GM23338 (cell line): ENCODE data around the gene WDR70. TPM values are rescaled to one million over a fixed set of nuclear protein-coding genes. Genes with fewer than 3 reads are reported as not detected.

Experiments
- ATAC-seq: fragments of 200-7000 bp; cut with Tn5 transposase; 3 replicates; pipeline ENCODE4 v1.9.1; 2020
- DNase-seq: peaks from one replicate; pipeline ENCODE4 v3.0.0-alpha.2; 2015; ENCODE audit warnings: low spot score
- H2AFZ ChIP-seq: fragments of 200-600 bp; sonication (generic); 2 replicates; pipeline ENCODE4 v1.8.0; 2016; ENCODE audit warnings: antibody characterized with exemption, mild to moderate bottlenecking, moderate library complexity
- H3F3A ChIP-seq: fragments of 200-600 bp; sonication (generic); replicated peaks from 2 replicates; pipeline ENCODE4 v1.8.0; 2017; ENCODE audit warnings: antibody characterized with exemption, mixed run types, low read depth
- H3K27ac ChIP-seq: fragments of 200-600 bp; sonication (generic); 2 replicates; pipeline ENCODE4 v1.6.1; 2016; ENCODE audit warnings: low read depth
- H3K27me3 ChIP-seq: fragments of 200-600 bp; sonication (generic); 2 replicates; pipeline ENCODE4 v1.8.0; 2016; ENCODE audit warnings: mild to moderate bottlenecking, mixed run types, moderate library complexity; ENCODE audit not compliant: insufficient read depth
- H3K36me3 ChIP-seq: fragments of 200-600 bp; sonication (generic); 2 replicates; pipeline ENCODE4 v1.8.0; 2016; ENCODE audit warnings: mild to moderate bottlenecking; ENCODE audit not compliant: insufficient read depth
- H3K4me1 ChIP-seq: fragments of 200-600 bp; sonication (generic); 2 replicates; pipeline ENCODE4 v1.8.0; 2016; ENCODE audit warnings: mild to moderate bottlenecking, moderate library complexity; ENCODE audit not compliant: insufficient read depth
- H3K4me2 ChIP-seq: fragments of 200-600 bp; sonication (generic); 2 replicates; pipeline ENCODE4 v1.7.1; 2017; ENCODE audit warnings: mixed run types
- H3K4me3 ChIP-seq: fragments of 200-600 bp; sonication (generic); 2 replicates; pipeline ENCODE4 v1.6.1; 2016; ENCODE audit warnings: mixed run types
- H3K79me2 ChIP-seq: fragments of 200-600 bp; sonication (generic); replicated peaks from 2 replicates; pipeline ENCODE4 v1.8.0; 2017; ENCODE audit warnings: mild to moderate bottlenecking; ENCODE audit not compliant: insufficient read depth
- H3K9me2 ChIP-seq: fragments of 200-600 bp; sonication (generic); 2 replicates; pipeline ENCODE4 v1.8.0; 2017; ENCODE audit not compliant: insufficient read depth
- H4K20me1 ChIP-seq: fragments of 200-600 bp; sonication (generic); replicated peaks from 2 replicates; pipeline ENCODE4 v1.8.0; 2017; ENCODE audit warnings: mild to moderate bottlenecking; ENCODE audit not compliant: insufficient read depth
- H3K27ac Mint-ChIP-seq: 2 replicates; pipeline ENCODE4 v1.8.0; 2020; ENCODE audit warnings: inconsistent platforms, mild to moderate bottlenecking, moderate library complexity, mixed read lengths
- H3K27me3 Mint-ChIP-seq: 3 replicates; pipeline ENCODE4 v1.8.0; 2022; ENCODE audit warnings: low read depth, mild to moderate bottlenecking, moderate library complexity, mixed read lengths, inconsistent platforms; ENCODE audit not compliant: insufficient read depth, poor library complexity
- H3K36me3 Mint-ChIP-seq: 3 replicates; pipeline ENCODE4 v1.8.0; 2021; ENCODE audit warnings: low read depth, mild to moderate bottlenecking, inconsistent platforms, moderate library complexity, mixed read lengths
- H3K4me1 Mint-ChIP-seq: 3 replicates; pipeline ENCODE4 v1.8.0; 2020; ENCODE audit warnings: mild to moderate bottlenecking, inconsistent platforms, mixed read lengths
- H3K4me3 Mint-ChIP-seq: 3 replicates; pipeline ENCODE4 v1.8.0; 2021; ENCODE audit warnings: moderate library complexity, mild to moderate bottlenecking, inconsistent platforms, mixed read lengths
- H3K9me3 Mint-ChIP-seq: 3 replicates; pipeline ENCODE4 v1.8.0; 2020; ENCODE audit warnings: moderate library complexity, mild to moderate bottlenecking, inconsistent platforms, mixed read lengths
- CREB1 ChIP-seq: fragments of 250-450 bp; sonication (Bioruptor Pico); IDR thresholded peaks from 2 replicates; pipeline ENCODE4 v1.5.0; 2020; ENCODE audit warnings: low read depth, mild to moderate bottlenecking, moderate library complexity
- CTCF ChIP-seq, 2 experiments: fragments of 200-600 bp in 1 of 2; sonication (generic) in 1 of 2; conservative IDR thresholded peaks; 2 replicates each; pipeline versions ENCODE4 v1.5.1 to v1.6.1; 2016 to 2017; ENCODE audit warnings: antibody characterized with exemption in 2 of 2, low read depth in 2 of 2, mild to moderate bottlenecking in 2 of 2, moderate library complexity in 1 of 2
- ETS1 ChIP-seq: IDR thresholded peaks from 2 replicates; pipeline ENCODE4 v1.6.1; 2016; ENCODE audit warnings: antibody characterized with exemption
- EZH2phosphoT487 ChIP-seq: fragments of 200-600 bp; sonication (generic); IDR thresholded peaks from one replicate; pipeline ENCODE4 v1.8.1; 2018; ENCODE audit warnings: antibody characterized with exemption; ENCODE audit not compliant: unreplicated experiment
- JUNB ChIP-seq: IDR thresholded peaks from one replicate; pipeline ENCODE4 v1.6.1; 2016; ENCODE audit warnings: antibody characterized with exemption; ENCODE audit not compliant: unreplicated experiment
- NANOG ChIP-seq: IDR thresholded peaks from 2 replicates; pipeline ENCODE4 v1.6.1; 2016; ENCODE audit warnings: antibody characterized with exemption, borderline replicate concordance
- ZNF114 ChIP-seq: fragments of 250-450 bp; sonication (Bioruptor Pico); IDR thresholded peaks from 2 replicates; pipeline ENCODE4 v1.5.0; 2020; ENCODE audit warnings: mild to moderate bottlenecking, moderate library complexity
- ZNF331 ChIP-seq: fragments of 250-450 bp; sonication (Bioruptor Pico); IDR thresholded peaks from 2 replicates; pipeline ENCODE4 v1.5.0; 2020; ENCODE audit warnings: low read depth, mild to moderate bottlenecking, moderate library complexity
- ZNF462 ChIP-seq: fragments of 250-450 bp; sonication (Bioruptor Pico); IDR thresholded peaks from 2 replicates; pipeline ENCODE4 v1.5.0; 2020; ENCODE audit warnings: mild to moderate bottlenecking, moderate library complexity
- polyA plus RNA-seq: library from polyadenylated mRNA; unstranded; fragments of >200 nt; fragmentation: Nextera tagmentation; extraction: Ambion mirVana; gene quantifications from 2 replicates; pipeline ENCODE4 v1.2.1, GENCODE V29; 2016
- total RNA-seq: library from RNA; depleted of rRNA; stranded (reverse); fragments of >200 nt; shearing (Covaris generic); gene quantifications from 2 replicates; pipeline ENCODE4 v1.2.3, GENCODE V29; 2014
- TF ChIP-seq, protein P1 (sequence below): IDR thresholded peaks from one replicate; pipeline ENCODE4 v1.6.1; 2018; ENCODE audit warnings: antibody characterized with exemption; ENCODE audit not compliant: unreplicated experiment

WDR70 gene
- total and polyA plus RNA-seq, 2 experiments from 2014 or later, result 34.9 to 86.7 TPM

GRCh38 chr5:37771731-37772130, 392.6 kb downstream of the WDR70 start (continued):
- TF ChIP-seq ZNF462 (CRISPR knock-in tag) (no peak), JUNB (no peak)

GRCh38 chr5:37772255-37772654, 393.1 kb downstream of the WDR70 start:
- no peak overlapping the region for H3K4me3 ChIP-seq
- peaks cover 6% of the 10 kb centered on the region; the same call in 1 of the 2 replicates for H3K9me2 ChIP-seq
- no peaks in the 10 kb centered on the region for H3K4me1 ChIP-seq
- no peaks in the 10 kb centered on the region for H3K36me3 ChIP-seq
- no peaks in the 10 kb centered on the region for H3F3A ChIP-seq
- H3K4me1 Mint-ChIP-seq, result no peaks in the 10 kb centered on the region
- no peak overlapping the region for H3K27ac ChIP-seq
- H3K27ac Mint-ChIP-seq, result no peak overlapping the region
- no peak overlapping the region for H2AFZ ChIP-seq
- no peaks in the 10 kb centered on the region for H3K79me2 ChIP-seq
- no peaks in the 10 kb centered on the region for H4K20me1 ChIP-seq
- H3K4me2 ChIP-seq, result no peak overlapping the region
- H3K27me3 ChIP-seq, result no peaks in the 10 kb centered on the region
- peaks cover 2% of the 10 kb centered on the region for H3K27me3 Mint-ChIP-seq
- peaks cover 22% of the 10 kb centered on the region for H3K9me3 Mint-ChIP-seq
- no peak overlapping the region for H3K4me3 Mint-ChIP-seq
- DNase-seq (no peak), ATAC-seq (no peak)
- H3K36me3 Mint-ChIP-seq, result peaks cover 16% of the 10 kb centered on the region; the same call in 2 of the 3 replicates
- TF ChIP-seq ZNF114 (no peak), EZH2phosphoT487 (no peak), JUNB (no peak), CREB1 (CRISPR knock-in tag) (no peak), ETS1 (no peak), NANOG (no peak), CTCF (conservative IDR thresholded peaks at IDR 0.05; ENCODE audit: low read depth in 2 of 2) (no peak), ZNF331 (no peak)
- TF ChIP-seq, protein P1, sequence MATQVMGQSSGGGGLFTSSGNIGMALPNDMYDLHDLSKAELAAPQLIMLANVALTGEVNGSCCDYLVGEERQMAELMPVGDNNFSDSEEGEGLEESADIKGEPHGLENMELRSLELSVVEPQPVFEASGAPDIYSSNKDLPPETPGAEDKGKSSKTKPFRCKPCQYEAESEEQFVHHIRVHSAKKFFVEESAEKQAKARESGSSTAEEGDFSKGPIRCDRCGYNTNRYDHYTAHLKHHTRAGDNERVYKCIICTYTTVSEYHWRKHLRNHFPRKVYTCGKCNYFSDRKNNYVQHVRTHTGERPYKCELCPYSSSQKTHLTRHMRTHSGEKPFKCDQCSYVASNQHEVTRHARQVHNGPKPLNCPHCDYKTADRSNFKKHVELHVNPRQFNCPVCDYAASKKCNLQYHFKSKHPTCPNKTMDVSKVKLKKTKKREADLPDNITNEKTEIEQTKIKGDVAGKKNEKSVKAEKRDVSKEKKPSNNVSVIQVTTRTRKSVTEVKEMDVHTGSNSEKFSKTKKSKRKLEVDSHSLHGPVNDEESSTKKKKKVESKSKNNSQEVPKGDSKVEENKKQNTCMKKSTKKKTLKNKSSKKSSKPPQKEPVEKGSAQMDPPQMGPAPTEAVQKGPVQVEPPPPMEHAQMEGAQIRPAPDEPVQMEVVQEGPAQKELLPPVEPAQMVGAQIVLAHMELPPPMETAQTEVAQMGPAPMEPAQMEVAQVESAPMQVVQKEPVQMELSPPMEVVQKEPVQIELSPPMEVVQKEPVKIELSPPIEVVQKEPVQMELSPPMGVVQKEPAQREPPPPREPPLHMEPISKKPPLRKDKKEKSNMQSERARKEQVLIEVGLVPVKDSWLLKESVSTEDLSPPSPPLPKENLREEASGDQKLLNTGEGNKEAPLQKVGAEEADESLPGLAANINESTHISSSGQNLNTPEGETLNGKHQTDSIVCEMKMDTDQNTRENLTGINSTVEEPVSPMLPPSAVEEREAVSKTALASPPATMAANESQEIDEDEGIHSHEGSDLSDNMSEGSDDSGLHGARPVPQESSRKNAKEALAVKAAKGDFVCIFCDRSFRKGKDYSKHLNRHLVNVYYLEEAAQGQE, result no peak
